Nucleus accumbens (tissue), 56 donors: ENCODE data around the gene MBD3L2.
"Not testable (repeated sequence)": the region's sequence is repeated elsewhere in the genome, so short reads cannot be mapped to it uniquely, and the experiment has no call there.

ENCODE experiments used
- DNase-seq, 56 donors: peaks; one replicate each; lab custom pipeline; 2025; lab: John Stamatoyannopoulos, UW

MBD3L2 gene

GRCh38 chr19:7058576-7058975 lies 9.5 kb downstream of the MBD3L2 start, which contains the start of gene MBD3L3:
TSS of gene MBD3L3 (minus strand) at chr19:7058676. CDS start at chr19:7058605, 71 bp downstream.
- not testable (repeated sequence) for DNase-seq

- not testable (repeated sequence) for DNase-seq
Observed at GRCh38 chr19:7059977-7060376, 10.9 kb downstream of the MBD3L2 start.

GRCh38 chr19:7063339-7063738 lies 14.2 kb downstream of the MBD3L2 start:
- DNase-seq, result no peak

GRCh38 chr19:7063764-7064418 lies 14.8 kb downstream of the MBD3L2 start:
- DNase-seq, result no peak

GRCh38 chr19:7067122-7067521 lies 18.0 kb downstream of the MBD3L2 start:
- DNase-seq, result not testable (repeated sequence)

GRCh38 chr19:7067716-7068115 lies 18.6 kb downstream of the MBD3L2 start:
- no peak for DNase-seq

GRCh38 chr19:7068599-7068998 lies 19.5 kb downstream of the MBD3L2 start:
- DNase-seq, result no peak

GRCh38 chr19:7069042-7069903 lies 20.2 kb downstream of the MBD3L2 start, which contains the start of gene ZNF557:
TSS of gene ZNF557 (plus strand) at chr19:7069703. CDS start at chr19:7075075, 5,372 bp downstream.
- peak; percentile 41 to 99 (median 96) for DNase-seq

GRCh38 chr19:7069904-7070226 lies 20.7 kb downstream of the MBD3L2 start:
- peak in 1 of 56 donors; percentile 48 for DNase-seq

- DNase-seq, result no peak
Observed at GRCh38 chr19:7072541-7072940, 23.4 kb downstream of the MBD3L2 start.

- DNase-seq, result no peak
Observed at GRCh38 chr19:7074705-7075282, 25.7 kb downstream of the MBD3L2 start.

GRCh38 chr19:7076151-7076550 lies 27.0 kb downstream of the MBD3L2 start:
- no peak for DNase-seq

GRCh38 chr19:7078008-7078407 lies 28.9 kb downstream of the MBD3L2 start:
- DNase-seq, result no peak

GRCh38 chr19:7083076-7083956 lies 34.2 kb downstream of the MBD3L2 start:
- no peak for DNase-seq

GRCh38 chr19:7088999-7089398 lies 39.9 kb downstream of the MBD3L2 start:
- DNase-seq, result no peak

- no peak for DNase-seq
Observed at GRCh38 chr19:7098096-7098495, 49.0 kb downstream of the MBD3L2 start.

- peak in 55 of 56 donors; percentile 46 to 97 (median 90) for DNase-seq
Observed at GRCh38 chr19:7098701-7099596, 49.8 kb downstream of the MBD3L2 start.

- no peak for DNase-seq
Observed at GRCh38 chr19:7099597-7099921, 50.4 kb downstream of the MBD3L2 start.
